CD14-positive monocyte (primary cell): Measurements from ENCODE around the gene SGO2. TPM values are rescaled to one million over a fixed set of nuclear protein-coding genes. Genes with fewer than 3 reads are reported as not detected.

ENCODE experiments used
- DNase-seq, 3 donors: peaks; one replicate each; pipeline ENCODE4 v3.0.0-alpha.2; 2011 to 2022
- H2AFZ ChIP-seq: 2 replicates; pipeline ENCODE4 v1.6.0; 2012; ENCODE audit warnings: mild to moderate bottlenecking, low read depth, low read length, inconsistent platforms; ENCODE audit not compliant: insufficient read depth, poor library complexity, severe bottlenecking
- H3K27ac ChIP-seq, 2 donors: 1 replicate in 1 of 2; 2 replicates in 1 of 2; pipeline ENCODE4 v1.5.1; 2012 to 2013; ENCODE audit warnings: low read length in 2 of 2, control low read depth in 1 of 2, inconsistent platforms in 1 of 2, low read depth in 1 of 2, mild to moderate bottlenecking in 1 of 2
- H3K27me3 ChIP-seq, 2 donors: one replicate each; pipeline versions ENCODE4 v1.6.0 to v1.6.1; 2011 to 2013; ENCODE audit warnings: low read length in 2 of 2; ENCODE audit not compliant: control insufficient read depth in 2 of 2, insufficient read depth in 2 of 2
- H3K36me3 ChIP-seq, 2 donors: replicated peaks in 1 of 2; 1 replicate in 1 of 2; 2 replicates in 1 of 2; pipeline versions ENCODE4 v1.5.1 to v1.6.1; 2012 to 2013; ENCODE audit warnings: low read length in 2 of 2, control low read depth in 1 of 2, inconsistent platforms in 1 of 2, mild to moderate bottlenecking in 1 of 2; ENCODE audit not compliant: insufficient read depth in 2 of 2, control insufficient read depth in 1 of 2
- H3K4me1 ChIP-seq, 2 donors: 1 replicate in 1 of 2; 2 replicates in 1 of 2; pipeline versions ENCODE4 v1.5.1 to v1.6.1; 2012 to 2013; ENCODE audit warnings: low read length in 2 of 2, control low read depth in 1 of 2, inconsistent platforms in 1 of 2, mild to moderate bottlenecking in 1 of 2, moderate library complexity in 1 of 2; ENCODE audit not compliant: insufficient read depth in 2 of 2, control insufficient read depth in 1 of 2
- H3K4me2 ChIP-seq: replicated peaks from 2 replicates; pipeline ENCODE3; 2012; ENCODE audit warnings: low read length, moderate library complexity, mild to moderate bottlenecking; ENCODE audit not compliant: poor library complexity, severe bottlenecking; ENCODE audit errors: extremely low read depth
- H3K4me3 ChIP-seq, 3 experiments: fragments of 200-600 bp in 1 of 3; sonication (generic) in 1 of 3; replicated peaks in 1 of 3; 1 replicate in 2 of 3; 2 replicates in 1 of 3; pipeline ENCODE4 v1.5.1; 2011 to 2013; ENCODE audit warnings: low read length in 3 of 3, mild to moderate bottlenecking in 3 of 3, control low read depth in 2 of 3, low read depth in 2 of 3, inconsistent platforms in 1 of 3, moderate library complexity in 1 of 3
- H3K79me2 ChIP-seq: 2 replicates; pipeline ENCODE4 v1.6.0; 2012; ENCODE audit warnings: mild to moderate bottlenecking, control low read depth, inconsistent platforms, low read length, moderate library complexity; ENCODE audit not compliant: insufficient read depth
- H3K9ac ChIP-seq: 2 replicates; pipeline ENCODE4 v1.6.0; 2017; ENCODE audit warnings: low read length, mild to moderate bottlenecking; ENCODE audit not compliant: insufficient read depth, poor library complexity, severe bottlenecking
- H3K9me3 ChIP-seq, 2 donors: replicated peaks in 1 of 2; 1 replicate in 1 of 2; 2 replicates in 1 of 2; pipeline versions ENCODE4 v1.5.1 to v1.6.1; 2012 to 2013; ENCODE audit warnings: low read length in 2 of 2, control low read depth in 1 of 2; ENCODE audit not compliant: control insufficient read depth in 1 of 2, insufficient read depth in 1 of 2
- H4K20me1 ChIP-seq: 2 replicates; pipeline ENCODE4 v1.6.0; 2012; ENCODE audit warnings: mild to moderate bottlenecking, low read length, control low read depth, moderate library complexity; ENCODE audit not compliant: insufficient read depth
- H3K27ac Mint-ChIP-seq, 7 donors: one replicate each; pipeline ENCODE4 v1.8.0; 2020; ENCODE audit warnings: mild to moderate bottlenecking in 7 of 7, mixed read lengths in 7 of 7, moderate library complexity in 6 of 7, inconsistent platforms in 2 of 7
- H3K27me3 Mint-ChIP-seq, 3 donors: one replicate each; pipeline ENCODE4 v1.8.0; 2021 to 2022; ENCODE audit warnings: low read depth in 3 of 3, mild to moderate bottlenecking in 3 of 3, mixed read lengths in 3 of 3, moderate library complexity in 3 of 3, inconsistent platforms in 1 of 3
- H3K36me3 Mint-ChIP-seq, 2 donors: one replicate each; pipeline ENCODE4 v1.8.0; 2020; ENCODE audit warnings: mixed read lengths in 2 of 2, inconsistent platforms in 1 of 2, mild to moderate bottlenecking in 1 of 2
- H3K4me1 Mint-ChIP-seq: one replicate; pipeline ENCODE4 v1.8.0; 2020; ENCODE audit warnings: mild to moderate bottlenecking, mixed read lengths
- H3K4me3 Mint-ChIP-seq, 2 donors: one replicate each; pipeline ENCODE4 v1.8.0; 2020; ENCODE audit warnings: mild to moderate bottlenecking in 2 of 2, mixed read lengths in 2 of 2, moderate library complexity in 1 of 2
- H3K9me3 Mint-ChIP-seq, 7 donors: one replicate each; pipeline ENCODE4 v1.8.0; 2020 to 2022; ENCODE audit warnings: mixed read lengths in 7 of 7, mild to moderate bottlenecking in 6 of 7, moderate library complexity in 6 of 7, inconsistent platforms in 2 of 7
- CTCF ChIP-seq: fragments of 200-600 bp; IDR thresholded peaks from one replicate; pipeline ENCODE4 v1.8.0; 2022; ENCODE audit warnings: antibody characterized with exemption, mild to moderate bottlenecking
- WGBS: methylation state at CpG from one replicate; pipeline ENCODE4 v1.1.5; 2013; ENCODE audit warnings: missing lambda C conversion rate; ENCODE audit not compliant: insufficient coverage; 5-methylcytosine and 5-hydroxymethylcytosine counted together
- intact Hi-C, 2 donors: fragments of 100-400 bp; cut with micrococcal nuclease; formaldehyde crosslinking; loops; one replicate each; pipeline versions ENCODE4 v1.15.0 to v1.15.1; 2023
- polyA plus RNA-seq, 3 donors: library from polyadenylated mRNA; depleted of rRNA in 1 of 3; unstranded in 2 of 3; stranded (reverse) in 1 of 3; fragments of 300-500 nt in 2 of 3; fragments of >200 nt in 1 of 3; fragmentation: Illumina TruSeq in 2 of 3; gene quantifications; 1 replicate in 2 of 3; 2 replicates in 1 of 3; pipeline ENCODE4 v1.2.3, GENCODE V29; 2012 to 2021

Gene SGO2
- polyA plus RNA-seq, 3 donors, result 0.49 to 1.5 (median 1.4) TPM

- no peak for TF ChIP-seq CTCF
- H3K4me1 ChIP-seq, result peaks cover 0 to 2% of the 10 kb centered on the region in 2 donors
- H3K4me1 Mint-ChIP-seq, result peaks cover 2% of the 10 kb centered on the region
- no peak overlapping the region for H3K9ac ChIP-seq
- H3K4me3 ChIP-seq, result no peak overlapping the region
- no peak for DNase-seq
- no peak overlapping the region for H3K4me2 ChIP-seq
- WGBS, result no CpG with 5 or more reads among the region's 3 CpGs
- no peaks in the 10 kb centered on the region for H4K20me1 ChIP-seq
- H3K27ac ChIP-seq, result no peak overlapping the region
- no peaks in the 10 kb centered on the region for H3K36me3 ChIP-seq
- no peaks in the 10 kb centered on the region for H3K36me3 Mint-ChIP-seq
- no peak overlapping the region for H3K4me3 Mint-ChIP-seq
- peaks cover 0 to 2% (median 0%) of the 10 kb centered on the region in 7 donors for H3K9me3 Mint-ChIP-seq
- intact Hi-C loops, result no loop called here
- H3K79me2 ChIP-seq, result no peaks in the 10 kb centered on the region
- peaks cover 0 to 4% (median 0%) of the 10 kb centered on the region in 3 donors for H3K27me3 Mint-ChIP-seq
- no peaks in the 10 kb centered on the region for H3K27me3 ChIP-seq
- H3K27ac Mint-ChIP-seq, result no peak overlapping the region
- no peak overlapping the region for H2AFZ ChIP-seq
- no peaks in the 10 kb centered on the region for H3K9me3 ChIP-seq
Observed at GRCh38 chr2:200599206-200599605, 73.2 kb downstream of the SGO2 start.

- H3K27ac ChIP-seq, result no peak overlapping the region
- Mint-ChIP-seq H3K27ac (no peak overlapping the region), H3K27me3 (peaks cover 0 to 4% (median 0%) of the 10 kb centered on the region in 3 donors), H3K36me3 (no peaks in the 10 kb centered on the region), H3K4me3 (no peak overlapping the region), H3K4me1 (peaks cover 14% of the 10 kb centered on the region), H3K9me3 (peaks cover 0 to 2% (median 0%) of the 10 kb centered on the region in 7 donors)
- DNase-seq, result no peak
- no peaks in the 10 kb centered on the region for H4K20me1 ChIP-seq
- H3K4me1 ChIP-seq, result peaks cover 7 to 12% of the 10 kb centered on the region in 2 donors
- H3K27me3 ChIP-seq, result no peaks in the 10 kb centered on the region
- H3K4me3 ChIP-seq, result no peak overlapping the region
- H2AFZ ChIP-seq, result no peak overlapping the region
- intact Hi-C loops, result no loop called here
- TF ChIP-seq CTCF, result no peak
- H3K36me3 ChIP-seq, result no peaks in the 10 kb centered on the region
- H3K9ac ChIP-seq, result no peak overlapping the region
- no CpG with 5 or more reads among the region's 7 CpGs for WGBS
- H3K4me2 ChIP-seq, result no peak overlapping the region
- no peaks in the 10 kb centered on the region for H3K9me3 ChIP-seq
- no peaks in the 10 kb centered on the region for H3K79me2 ChIP-seq
Observed at GRCh38 chr2:200600549-200601225, 74.7 kb downstream of the SGO2 start.
